ENCODE results near the gene WDR7. TPM values are rescaled to one million over a fixed set of nuclear protein-coding genes. Genes with fewer than 3 reads are reported as not detected.

WDR7 gene
- total and polyA plus RNA-seq, 10 of the 15 experiments (the other 5 are each of a cell fraction or from before 2014, with no cell fraction given) = 2.8 to 16.5 (median 11.7) TPM

DNA sequence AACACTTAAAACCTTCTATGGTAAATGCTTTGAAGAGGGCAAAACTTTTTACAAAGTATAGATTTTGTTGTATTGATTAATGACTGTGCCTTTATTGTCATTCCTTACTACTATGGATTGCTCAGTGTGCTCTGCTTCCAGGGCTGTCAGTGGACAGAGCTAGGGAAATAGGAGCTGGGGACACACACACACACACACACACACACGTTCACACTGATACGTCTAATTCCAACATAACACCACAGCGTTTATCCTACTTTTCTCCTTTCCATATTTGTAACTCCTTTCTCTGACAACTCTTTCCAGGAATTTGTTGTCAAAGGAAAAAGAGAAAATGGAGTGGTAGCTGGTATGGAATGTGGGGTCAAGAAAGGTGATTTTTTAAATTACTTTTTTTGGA, 21.8 kb downstream of the WDR7 start:
- no peaks in the 10 kb centered on the region for H3K27me3 ChIP-seq (replicated peaks in 1 of 2; ENCODE audit: control insufficient read depth in 2 of 2, insufficient read depth in 2 of 2, low read length in 1 of 2)
- no peaks in the 10 kb centered on the region; a peak in 2 of 4 replicates for H3K36me3 ChIP-seq (ENCODE audit: control insufficient read depth in 2 of 2, insufficient read depth in 2 of 2, low read length in 1 of 2)
- ATAC-seq = no peak
- H3K4me2 ChIP-seq (ENCODE audit: control insufficient read depth, insufficient read depth) = no peak overlapping the region
- no peak for DNase-seq (ENCODE audit: low read depth, low spot score)
- no TSS peak for BruUV-seq (replicated peaks)
- ChIA-PET RAD21 (ENCODE audit: unreplicated experiment) (no interaction called here), POLR2A (no interaction called here), CTCF (no interaction called here), SMC1A (ENCODE audit: uncharacterized antibody, unreplicated experiment) (no interaction called here)
- no peak overlapping the region for H3K9ac ChIP-seq (ENCODE audit: control insufficient read depth, insufficient read depth, low read length)
- 83% methylated on average over 3 of the region's 3 CpGs for WGBS (ENCODE audit: insufficient coverage, insufficient replicate concordance, low lambda C conversion rate, missing lambda C conversion rate)
- H3K4me3 ChIP-seq = no peak overlapping the region
- H3K27ac ChIP-seq (ENCODE audit: control insufficient read depth, insufficient read depth) = no peak overlapping the region
- no peak overlapping the region for H2AFZ ChIP-seq (ENCODE audit: control insufficient read depth, low read depth, low read length)
- H3K79me2 ChIP-seq (ENCODE audit: control insufficient read depth, insufficient read depth, low read length) = peaks cover 2% of the 10 kb centered on the region; the same call in 1 of the 2 replicates
- FAIRE-seq = no peak
- intact Hi-C loops (cut with micrococcal nuclease; ENCODE audit: unreplicated experiment) = no loop called here
- H3K9me3 ChIP-seq (replicated peaks; ENCODE audit: control insufficient read depth, insufficient read depth, low read length) = no peaks in the 10 kb centered on the region
- in situ Hi-C loops (cut with MboI) = no loop called here
- no peaks in the 10 kb centered on the region for H4K20me1 ChIP-seq (ENCODE audit: control insufficient read depth, insufficient read depth)
- TF ChIP-seq HDGF (IDR thresholded peaks at IDR 0.05) = no peak
- TF ChIP-seq NR2C2 (IDR thresholded peaks at IDR 0.05; ENCODE audit: borderline replicate concordance, control insufficient read depth, insufficient read length, low read depth) = no peak
- no peak for TF ChIP-seq MTA2 (IDR thresholded peaks at IDR 0.05; ENCODE audit: low read depth)
- H3K4me1 ChIP-seq (ENCODE audit: control insufficient read depth, insufficient read depth, low read length) = peaks cover 7% of the 10 kb centered on the region

DNA sequence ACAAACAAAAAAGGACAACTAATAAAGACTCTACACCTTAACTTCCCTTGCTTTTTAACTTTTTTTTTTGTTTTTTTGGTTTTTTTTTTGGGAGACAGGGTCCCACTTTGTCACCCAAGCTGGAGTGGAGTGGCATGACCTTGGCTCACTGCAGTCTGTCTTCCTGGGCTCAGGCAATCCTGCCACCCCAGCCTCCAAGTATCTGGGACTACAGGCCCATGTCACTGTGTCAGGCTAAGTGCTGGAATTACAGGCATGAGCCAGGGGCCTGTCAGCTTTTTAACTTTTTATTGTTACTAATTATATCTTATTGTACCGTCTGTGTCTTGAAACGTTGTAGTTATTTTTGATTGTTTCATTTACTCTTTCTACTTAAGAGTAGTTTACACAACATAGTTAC, 25.5 kb downstream of the WDR7 start:
- ChIA-PET CTCF (interaction anchor here (0.7 to 1.3 kb wide), 2 partner anchors 26 to 33 kb away, joined by 3 read pairs; no protein-coding TSS in a partner anchor), RAD21 (ENCODE audit: unreplicated experiment) (no interaction called here), SMC1A (ENCODE audit: uncharacterized antibody, unreplicated experiment) (interaction anchor here (1.5 kb wide), 1 partner anchor 29 kb away, joined by 6 read pairs; no protein-coding TSS in a partner anchor), POLR2A (no interaction called here)
- TF ChIP-seq RCOR1 (conservative IDR thresholded peaks at IDR 0.05; ENCODE audit: low read depth, low read length) (no peak), SMAD5 (IDR thresholded peaks at IDR 0.05; ENCODE audit: low read depth) (no peak), FOS (IDR thresholded peaks at IDR 0.05; ENCODE audit: borderline replicate concordance, extremely low read depth, insufficient read length) (no peak), EED (IDR thresholded peaks at IDR 0.05; ENCODE audit: low read depth) (no peak), ZBTB33 (IDR thresholded peaks at IDR 0.05) (no peak), STAT3 (IDR thresholded peaks at IDR 0.05; ENCODE audit: low read depth, low read length) (no peak), NRF1 (conservative IDR thresholded peaks at IDR 0.05; ENCODE audit: low read depth, low read length) (no peak), ZBED1 (IDR thresholded peaks at IDR 0.05; ENCODE audit: borderline replicate concordance) (no peak)
- TF ChIP-seq, protein P1, sequence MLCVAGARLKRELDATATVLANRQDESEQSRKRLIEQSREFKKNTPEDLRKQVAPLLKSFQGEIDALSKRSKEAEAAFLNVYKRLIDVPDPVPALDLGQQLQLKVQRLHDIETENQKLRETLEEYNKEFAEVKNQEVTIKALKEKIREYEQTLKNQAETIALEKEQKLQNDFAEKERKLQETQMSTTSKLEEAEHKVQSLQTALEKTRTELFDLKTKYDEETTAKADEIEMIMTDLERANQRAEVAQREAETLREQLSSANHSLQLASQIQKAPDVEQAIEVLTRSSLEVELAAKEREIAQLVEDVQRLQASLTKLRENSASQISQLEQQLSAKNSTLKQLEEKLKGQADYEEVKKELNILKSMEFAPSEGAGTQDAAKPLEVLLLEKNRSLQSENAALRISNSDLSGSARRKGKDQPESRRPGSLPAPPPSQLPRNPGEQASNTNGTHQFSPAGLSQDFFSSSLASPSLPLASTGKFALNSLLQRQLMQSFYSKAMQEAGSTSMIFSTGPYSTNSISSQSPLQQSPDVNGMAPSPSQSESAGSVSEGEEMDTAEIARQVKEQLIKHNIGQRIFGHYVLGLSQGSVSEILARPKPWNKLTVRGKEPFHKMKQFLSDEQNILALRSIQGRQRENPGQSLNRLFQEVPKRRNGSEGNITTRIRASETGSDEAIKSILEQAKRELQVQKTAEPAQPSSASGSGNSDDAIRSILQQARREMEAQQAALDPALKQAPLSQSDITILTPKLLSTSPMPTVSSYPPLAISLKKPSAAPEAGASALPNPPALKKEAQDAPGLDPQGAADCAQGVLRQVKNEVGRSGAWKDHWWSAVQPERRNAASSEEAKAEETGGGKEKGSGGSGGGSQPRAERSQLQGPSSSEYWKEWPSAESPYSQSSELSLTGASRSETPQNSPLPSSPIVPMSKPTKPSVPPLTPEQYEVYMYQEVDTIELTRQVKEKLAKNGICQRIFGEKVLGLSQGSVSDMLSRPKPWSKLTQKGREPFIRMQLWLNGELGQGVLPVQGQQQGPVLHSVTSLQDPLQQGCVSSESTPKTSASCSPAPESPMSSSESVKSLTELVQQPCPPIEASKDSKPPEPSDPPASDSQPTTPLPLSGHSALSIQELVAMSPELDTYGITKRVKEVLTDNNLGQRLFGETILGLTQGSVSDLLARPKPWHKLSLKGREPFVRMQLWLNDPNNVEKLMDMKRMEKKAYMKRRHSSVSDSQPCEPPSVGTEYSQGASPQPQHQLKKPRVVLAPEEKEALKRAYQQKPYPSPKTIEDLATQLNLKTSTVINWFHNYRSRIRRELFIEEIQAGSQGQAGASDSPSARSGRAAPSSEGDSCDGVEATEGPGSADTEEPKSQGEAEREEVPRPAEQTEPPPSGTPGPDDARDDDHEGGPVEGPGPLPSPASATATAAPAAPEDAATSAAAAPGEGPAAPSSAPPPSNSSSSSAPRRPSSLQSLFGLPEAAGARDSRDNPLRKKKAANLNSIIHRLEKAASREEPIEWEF (IDR thresholded peaks at IDR 0.05; ENCODE audit: insufficient replicate concordance, low read depth, low read length) = no peak
- no peak for DNase-seq (ENCODE audit: low read depth, low spot score)
- intact Hi-C loops (cut with micrococcal nuclease; ENCODE audit: unreplicated experiment) = no loop called here
- 74% methylated on average over 2 of the region's 2 CpGs for WGBS (ENCODE audit: insufficient coverage, insufficient replicate concordance, low lambda C conversion rate, missing lambda C conversion rate)
- FAIRE-seq = no peak
- Histone ChIP-seq H3K4me1 (ENCODE audit: control insufficient read depth, insufficient read depth, low read length) (no peaks in the 10 kb centered on the region), H3K27me3 (replicated peaks in 1 of 2; ENCODE audit: control insufficient read depth in 2 of 2, insufficient read depth in 2 of 2, low read length in 1 of 2) (no peaks in the 10 kb centered on the region), H3K27ac (ENCODE audit: control insufficient read depth, insufficient read depth) (no peak overlapping the region), H3K4me3 (no peak overlapping the region), H3K9ac (ENCODE audit: control insufficient read depth, insufficient read depth, low read length) (no peak overlapping the region), H2AFZ (ENCODE audit: control insufficient read depth, low read depth, low read length) (no peak overlapping the region), H3K79me2 (ENCODE audit: control insufficient read depth, insufficient read depth, low read length) (peaks cover 2% of the 10 kb centered on the region; the same call in 1 of the 2 replicates), H3K4me2 (ENCODE audit: control insufficient read depth, insufficient read depth) (no peak overlapping the region), H4K20me1 (ENCODE audit: control insufficient read depth, insufficient read depth) (no peaks in the 10 kb centered on the region), H3K9me3 (replicated peaks; ENCODE audit: control insufficient read depth, insufficient read depth, low read length) (no peaks in the 10 kb centered on the region), H3K36me3 (ENCODE audit: control insufficient read depth in 2 of 2, insufficient read depth in 2 of 2, low read length in 1 of 2) (no peaks in the 10 kb centered on the region; a peak in 2 of 4 replicates)
- BruUV-seq (replicated peaks) = no TSS peak
- ATAC-seq = no peak
- in situ Hi-C loops (cut with MboI) = no loop called here
